Middle frontal gyrus (tissue), 1 donor: Measurements from ENCODE around the gene STX3.
"Not testable (repeated sequence)": the region's sequence is repeated elsewhere in the genome, so short reads cannot be mapped to it uniquely, and the experiment has no call there.

Source experiments
- DNase-seq: peaks from one replicate; pipeline ENCODE4 v3.0.0-alpha.2; 2015; ENCODE audit warnings: low spot score; ENCODE audit errors: extremely low spot score

STX3 gene

DNA sequence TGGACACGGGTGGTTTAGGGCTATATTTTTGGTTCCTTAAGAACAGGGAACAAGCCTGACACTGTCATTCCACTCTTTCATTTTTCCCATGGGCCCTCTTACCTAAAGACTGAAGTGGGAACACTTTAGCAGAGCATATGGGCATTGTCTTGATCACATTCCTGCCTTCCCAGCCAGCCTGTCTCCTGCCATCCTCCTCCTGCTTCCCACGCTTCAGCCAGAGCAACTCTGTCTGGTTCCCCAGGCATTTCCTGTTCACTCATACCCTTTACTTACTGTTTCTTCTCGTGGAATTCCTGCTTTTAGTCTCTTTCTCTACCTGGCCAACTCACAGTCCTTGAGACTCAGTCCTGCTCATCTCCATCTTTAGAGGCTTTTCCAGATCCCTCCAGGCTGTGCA is 32.6 kb downstream of the STX3 start:
- no peak for DNase-seq

DNA sequence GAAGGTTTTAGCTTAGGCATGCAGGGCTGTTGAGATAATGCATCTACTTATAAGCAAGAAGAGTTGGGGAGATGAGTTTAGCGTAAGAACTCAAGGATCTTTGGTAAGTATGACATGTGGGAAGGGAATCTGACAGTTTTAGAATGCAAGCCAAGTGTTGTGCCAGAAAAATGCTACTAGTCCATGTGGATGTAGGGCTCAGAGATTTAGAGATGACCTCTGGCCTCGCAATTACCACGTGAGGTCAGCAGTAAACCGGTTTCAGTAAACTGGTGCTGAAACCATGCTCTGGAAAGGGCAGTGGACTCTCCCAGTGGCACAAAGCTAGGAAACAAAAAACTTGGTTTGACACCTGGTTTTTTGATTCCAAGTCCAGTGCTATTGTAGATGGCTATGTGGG is 36.5 kb downstream of the STX3 start:
- DNase-seq: no peak

DNA sequence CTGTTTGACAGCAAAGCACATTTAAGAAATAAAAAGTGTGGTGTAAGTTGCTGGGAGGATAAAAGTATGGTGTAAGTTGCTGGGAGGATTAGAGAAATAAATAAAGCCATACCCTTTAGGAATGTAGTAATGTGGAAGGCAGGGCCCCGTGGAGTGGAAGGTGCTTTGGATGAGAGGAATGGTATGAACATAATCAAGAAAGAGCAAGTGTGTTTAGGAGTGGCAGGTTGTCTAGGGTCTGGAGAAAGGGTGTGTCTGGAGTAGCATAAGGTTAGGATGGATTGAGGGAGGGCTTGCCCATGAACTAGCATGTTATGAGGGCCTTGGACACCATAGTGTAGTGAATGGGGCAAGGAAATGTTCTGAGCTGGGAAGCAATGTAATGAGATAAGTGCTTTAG is 37.3 kb downstream of the STX3 start:
- no peak for DNase-seq

- DNase-seq: no peak
Observed at GRCh38 chr11:59794417-59794816, 39.2 kb downstream of the STX3 start.

DNA sequence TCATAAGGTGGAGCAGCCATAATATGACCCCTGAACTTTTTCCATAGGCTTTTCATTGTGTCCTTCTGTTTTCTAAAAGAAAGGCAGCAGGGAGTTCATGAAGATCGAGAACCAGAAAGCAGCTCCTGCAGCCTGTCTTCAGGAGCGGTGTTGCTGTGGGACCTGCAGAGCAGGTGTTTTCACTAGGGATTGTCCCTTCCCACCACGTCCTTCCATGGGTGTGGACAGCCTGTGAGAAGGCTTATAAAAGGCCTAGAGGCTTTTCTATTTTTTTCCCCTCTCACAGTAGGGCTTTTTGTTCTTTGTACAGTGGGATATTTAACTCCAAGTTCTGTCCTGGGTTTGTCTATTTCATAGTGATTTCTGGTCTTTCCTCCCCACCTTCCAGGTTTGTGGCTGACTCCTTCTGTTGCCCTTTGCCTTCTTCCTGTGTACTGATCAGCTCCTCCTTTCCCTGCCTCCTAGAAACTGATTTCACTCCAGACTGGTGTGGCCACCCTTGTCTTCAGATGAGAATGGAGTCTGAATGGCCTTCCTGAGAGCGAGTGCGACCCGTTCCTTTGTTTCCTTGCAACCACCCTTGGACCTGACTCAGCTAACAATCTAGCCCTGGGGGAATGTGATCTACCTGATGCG is 45.3 kb downstream of the STX3 start:
- no peak for DNase-seq

DNA sequence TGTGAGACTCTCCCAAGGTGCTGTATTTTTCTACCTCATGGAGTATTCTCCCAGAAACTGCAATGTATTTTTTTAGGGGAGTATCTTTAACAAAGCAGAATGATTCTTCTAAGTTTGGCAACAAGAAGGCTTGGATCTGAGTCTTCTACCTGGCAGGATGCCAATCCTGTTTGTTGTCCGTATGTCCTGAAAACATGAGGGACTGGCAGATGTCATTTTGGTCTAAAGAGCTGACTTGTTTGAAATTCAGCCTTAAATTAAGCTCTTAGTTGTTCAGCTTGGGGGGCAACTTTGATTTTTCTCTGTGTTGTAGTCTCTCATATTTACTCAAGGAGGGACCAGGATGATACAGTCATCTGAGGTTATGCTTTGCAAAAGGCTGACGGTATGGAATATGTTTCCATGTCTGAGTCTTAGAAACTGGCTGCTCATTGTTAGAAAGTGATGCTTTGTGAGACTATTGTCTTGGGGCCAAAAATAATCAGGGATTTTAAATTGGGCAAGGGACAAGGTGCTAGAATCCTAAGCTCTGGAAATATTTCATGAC is 46.1 kb downstream of the STX3 start:
- no peak for DNase-seq

DNA sequence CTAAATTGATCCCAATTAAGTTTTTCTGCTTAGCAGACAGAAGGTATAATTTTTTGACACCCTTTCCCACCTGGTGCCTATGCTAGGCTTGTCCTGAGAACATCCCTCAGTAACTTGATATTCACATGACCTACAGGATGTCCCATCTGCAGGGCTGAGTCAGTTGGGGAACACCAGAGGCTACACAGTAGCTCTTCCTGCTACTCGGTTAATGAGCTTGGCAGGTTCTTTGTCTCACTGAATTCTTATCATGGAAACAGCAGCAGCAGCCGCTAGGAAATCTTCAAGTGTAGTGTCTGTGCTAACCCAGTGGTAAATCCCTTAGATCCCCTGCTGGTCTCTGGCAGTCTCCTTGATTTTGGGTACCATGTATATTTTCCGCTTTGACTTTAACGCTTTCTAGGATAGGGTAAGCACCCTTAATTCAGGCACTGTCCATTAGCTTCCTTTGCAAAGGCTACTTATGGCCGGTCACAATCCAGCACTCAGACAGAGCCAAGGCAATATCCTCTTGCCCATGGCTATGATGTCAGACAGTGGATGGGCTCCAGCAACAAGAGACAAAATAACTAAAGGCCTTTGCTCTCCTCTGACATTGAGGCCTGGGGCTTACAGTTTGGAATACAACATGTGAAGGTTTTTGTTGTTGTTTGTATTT is 46.9 kb downstream of the STX3 start:
- DNase-seq: no peak

DNA sequence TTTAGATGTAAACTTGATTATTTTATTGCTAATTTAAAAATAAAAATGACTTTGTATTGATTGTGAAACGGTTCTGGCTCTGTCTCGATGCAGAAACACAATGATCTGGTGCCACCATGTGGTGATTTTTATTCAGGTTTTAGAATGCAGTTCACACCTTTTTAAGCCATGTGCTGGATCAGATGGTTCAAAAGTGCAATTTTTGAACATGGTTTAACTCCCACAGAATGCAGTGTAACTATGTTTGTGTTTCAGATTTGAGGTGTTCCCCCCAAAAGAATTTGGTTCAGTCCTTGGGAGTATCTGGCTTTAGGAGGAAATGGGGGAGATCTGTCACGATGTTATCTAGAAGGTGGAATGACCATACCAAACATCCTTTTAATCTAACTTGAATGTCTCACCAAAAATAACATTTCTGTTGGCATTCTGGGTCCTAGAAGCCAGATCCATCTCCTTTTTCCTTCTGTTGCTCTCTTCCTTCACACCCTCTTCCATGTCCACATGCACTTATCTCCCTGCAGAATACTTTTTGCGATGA is 47.5 kb downstream of the STX3 start:
- peak; percentile 67 for DNase-seq

GRCh38 chr11:59804061-59804460 is 48.9 kb downstream of the STX3 start:
- DNase-seq: no peak

DNA sequence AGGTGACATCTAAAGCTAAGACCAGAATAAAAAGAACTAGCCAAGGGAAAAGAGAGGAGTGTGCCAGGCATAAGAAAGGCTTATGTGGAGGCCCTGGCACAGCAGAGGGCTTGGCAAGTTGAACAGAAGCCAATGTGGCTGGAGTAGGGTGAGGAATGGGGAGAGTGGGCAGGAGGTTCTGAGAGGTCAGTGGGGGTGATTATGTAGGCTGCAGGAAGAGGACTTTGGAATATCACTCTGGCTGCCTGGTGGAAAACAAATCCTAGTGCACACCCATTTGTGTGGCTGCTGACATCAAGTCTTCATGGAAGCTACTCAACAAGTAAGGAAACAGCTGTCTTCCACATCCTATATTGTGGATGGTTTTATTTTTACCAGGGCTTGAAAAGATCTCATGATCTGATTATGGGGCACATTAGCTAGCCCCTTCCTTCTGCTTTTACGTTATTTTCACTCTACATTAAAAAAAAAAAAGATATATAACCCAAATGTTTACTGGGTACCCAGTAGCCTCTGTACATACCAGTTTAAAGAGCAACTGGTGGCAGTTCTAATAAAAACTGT is 52.0 kb downstream of the STX3 start:
- no peak for DNase-seq

GRCh38 chr11:59810189-59810910 is 55.2 kb downstream of the STX3 start, which contains the start of gene MRPL16:
Gene MRPL16 (minus strand): TSS chr11:59810778. CDS start chr11:59810658, 120 bp downstream.
- peak; percentile 75 for DNase-seq

GRCh38 chr11:59810911-59811259 is 55.7 kb downstream of the STX3 start:
- DNase-seq: no peak

DNA sequence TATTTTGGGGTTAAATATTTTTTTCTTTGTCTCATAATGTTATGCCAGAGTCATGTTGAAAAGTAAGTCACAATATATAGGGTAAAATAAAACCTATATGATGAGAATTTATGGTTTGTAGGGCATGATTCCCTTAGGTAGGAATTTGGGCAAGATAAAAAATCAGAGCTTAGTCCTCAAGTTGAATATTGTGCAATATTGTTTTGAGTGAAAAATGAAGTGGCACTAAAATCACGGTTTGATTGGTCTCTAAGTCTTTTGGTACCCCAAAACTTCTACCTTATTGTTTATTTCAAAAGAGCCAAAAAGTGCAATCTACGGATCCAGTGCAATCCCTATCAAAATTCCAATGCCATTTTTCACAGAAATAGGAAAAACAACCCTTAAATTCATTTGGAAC is 57.0 kb downstream of the STX3 start:
- no peak for DNase-seq

- no peak for DNase-seq
Observed at GRCh38 chr11:59813364-59813763, 58.2 kb downstream of the STX3 start.

DNA sequence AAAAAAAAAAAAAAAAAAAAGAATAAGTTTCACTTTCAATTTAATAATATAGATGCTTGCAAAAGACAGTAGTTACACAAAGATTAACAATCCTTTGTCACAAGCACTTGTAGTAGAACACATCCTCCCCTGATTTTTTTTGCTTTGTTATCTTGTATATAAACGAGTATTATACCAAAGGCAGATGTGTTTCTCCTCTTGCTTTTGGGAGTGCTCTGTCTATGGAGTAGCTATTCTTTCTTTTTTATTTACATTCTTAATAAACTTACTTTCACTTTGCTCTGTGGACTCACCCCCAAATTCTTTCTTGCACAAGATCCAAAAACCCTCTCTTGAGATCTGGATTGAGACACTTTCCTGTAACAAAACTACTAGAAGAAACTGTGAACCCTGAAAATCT is 58.8 kb downstream of the STX3 start:
- no peak for DNase-seq

- no peak for DNase-seq
Observed at GRCh38 chr11:59815754-59816153, 60.6 kb downstream of the STX3 start.

- not testable (repeated sequence) for DNase-seq
Observed at GRCh38 chr11:59816434-59816833, 61.3 kb downstream of the STX3 start.

DNA sequence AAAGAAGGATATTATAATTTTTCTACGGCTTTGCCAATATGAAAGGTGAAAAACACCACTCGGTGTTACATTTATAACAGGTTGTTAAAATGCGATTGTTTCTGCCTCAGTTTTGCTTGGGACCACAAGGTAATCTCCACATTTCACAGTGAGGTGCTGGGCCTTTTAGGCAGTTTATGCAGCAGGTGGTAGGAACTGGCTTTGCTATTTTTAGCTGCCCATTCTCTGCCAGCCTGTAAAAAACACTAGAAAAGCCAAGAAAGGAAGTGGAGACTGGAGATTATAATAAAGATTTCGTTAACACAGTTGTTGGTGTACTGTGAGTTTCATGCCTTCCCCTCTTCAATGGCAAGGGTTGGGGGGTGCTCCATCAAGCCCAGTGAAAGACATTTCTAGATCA is 63.4 kb downstream of the STX3 start:
- no peak for DNase-seq

GRCh38 chr11:59822989-59823566 is 67.9 kb downstream of the STX3 start:
- peak; percentile 33 for DNase-seq

GRCh38 chr11:59829358-59829757 is 74.2 kb downstream of the STX3 start:
- no peak for DNase-seq

DNA sequence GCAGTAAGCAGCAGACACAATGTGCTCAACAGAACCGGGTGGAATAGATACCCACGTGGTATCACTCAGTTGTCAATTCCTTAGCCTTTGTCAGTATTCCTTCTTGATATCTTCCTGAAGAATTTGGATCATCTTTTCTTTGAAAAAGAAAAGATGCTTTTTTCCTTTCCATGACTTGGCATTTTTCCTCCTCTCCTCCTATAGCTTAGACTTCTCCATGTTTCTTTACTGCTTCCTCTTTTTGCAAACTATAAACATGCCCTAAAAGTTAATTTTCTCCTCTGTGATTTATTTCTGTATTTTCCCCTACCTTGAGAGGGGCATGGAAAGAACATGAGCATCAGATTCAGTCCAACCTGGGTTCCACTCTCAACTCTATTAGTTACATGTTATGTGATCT is 78.4 kb downstream of the STX3 start:
- DNase-seq: no peak
